SU-DHL-6 (cell line): Measurements from ENCODE around the gene ESYT2.

Experiments used
- CTCF ChIP-seq: fragments of 200-600 bp; sonication (generic); IDR thresholded peaks from one replicate; pipeline ENCODE4 v1.5.1; 2017; ENCODE audit warnings: antibody characterized with exemption, mild to moderate bottlenecking, low read length, moderate library complexity; ENCODE audit not compliant: insufficient read depth, poor library complexity, severe bottlenecking
- EZH2phosphoT487 ChIP-seq: fragments of 200-600 bp; sonication (generic), shearing (Covaris generic); conservative IDR thresholded peaks from 2 replicates; pipeline ENCODE4 v1.6.1; 2018; ENCODE audit warnings: mild to moderate bottlenecking, antibody characterized with exemption, low read length, moderate library complexity, mixed read lengths

- TF ChIP-seq CTCF, result no peak
- no peak for TF ChIP-seq EZH2phosphoT487
Observed at GRCh38 chr7:158819571-158820203, 9.6 kb downstream of the ESYT2 start.
